Upper lobe of left lung (tissue), 4 donors: Measurements from ENCODE around the gene ZNF362.
"Not testable (repeated sequence)": the region's sequence is repeated elsewhere in the genome, so short reads cannot be mapped to it uniquely, and the experiment has no call there.

Source experiments
- CTCF ChIP-seq, 6 experiments: fragments of 450-650 bp in 4 of 6; fragments of 200-600 bp in 2 of 6; sonication (generic) in 2 of 6; IDR thresholded peaks; one replicate each; pipeline ENCODE4 v1.5.1; 2016 to 2019; ENCODE audit warnings: antibody characterized with exemption in 6 of 6
- EP300 ChIP-seq, 4 donors: sonication (generic); formaldehyde crosslinking; IDR thresholded peaks; one replicate each; pipeline ENCODE4 v1.5.1; 2017; ENCODE audit warnings: antibody characterized with exemption in 4 of 4, control low read depth in 2 of 4
- POLR2A ChIP-seq, 4 donors: fragments of 450-650 bp; IDR thresholded peaks; one replicate each; pipeline ENCODE4 v1.5.1; 2016 to 2017; ENCODE audit warnings: antibody characterized with exemption in 4 of 4, mild to moderate bottlenecking in 2 of 4
- POLR2AphosphoS5 ChIP-seq, 2 donors: sonication (generic); formaldehyde crosslinking; IDR thresholded peaks; one replicate each; pipeline ENCODE4 v1.5.1; 2017; ENCODE audit warnings: antibody characterized with exemption in 2 of 2

- TF ChIP-seq CTCF, EP300, POLR2AphosphoS5, POLR2A (IDR thresholded peaks at IDR 0.05): not testable (repeated sequence)
Measured at GRCh38 chr1:33239410-33239809, 16.9 kb upstream of the ZNF362 start.
